SK-N-SH treated with all-trans-retinoic acid at 6 μM for 48 hours (cell line): ENCODE measurements around the gene DCBLD2.

Experiments
- ATAC-seq: fragments of 200-7000 bp; cut with Tn5 transposase; 3 replicates; pipeline ENCODE4 v1.9.1; 2020; ENCODE audit warnings: mild to moderate bottlenecking, moderate library complexity
- ARNTL ChIP-seq: fragments of 450-650 bp; formaldehyde crosslinking; IDR thresholded peaks from 2 replicates; pipeline ENCODE4 v1.5.0; 2020; ENCODE audit warnings: low read depth, mild to moderate bottlenecking, moderate library complexity, borderline replicate concordance
- CREB5 ChIP-seq: fragments of 250-450 bp; sonication (Bioruptor Pico); IDR thresholded peaks from 2 replicates; pipeline ENCODE4 v1.5.1; 2020; ENCODE audit warnings: low read depth, mild to moderate bottlenecking, moderate library complexity
- CSRNP3 ChIP-seq: fragments of 250-450 bp; sonication (Bioruptor Pico); IDR thresholded peaks from 2 replicates; pipeline ENCODE4 v1.5.1; 2021; ENCODE audit warnings: mild to moderate bottlenecking, moderate library complexity
- ISL1 ChIP-seq: fragments of 250-450 bp; sonication (Bioruptor Pico); IDR thresholded peaks from 2 replicates; pipeline ENCODE4 v2.1.2; 2022; ENCODE audit warnings: mild to moderate bottlenecking, moderate library complexity
- OSR1 ChIP-seq: fragments of 250-450 bp; sonication (Bioruptor Pico); IDR thresholded peaks from 2 replicates; pipeline ENCODE4 v1.8.0; 2022; ENCODE audit warnings: moderate library complexity, mild to moderate bottlenecking, inconsistent platforms
- RARB ChIP-seq: fragments of 250-450 bp; sonication (Bioruptor Pico); IDR thresholded peaks from 2 replicates; pipeline ENCODE4 v1.8.0; 2021; ENCODE audit warnings: mild to moderate bottlenecking, moderate library complexity
- TOX ChIP-seq: fragments of 250-450 bp; sonication (Bioruptor Pico); IDR thresholded peaks from 2 replicates; pipeline ENCODE4 v1.8.0; 2021; ENCODE audit warnings: mild to moderate bottlenecking, moderate library complexity, borderline replicate concordance
- TSHZ2 ChIP-seq: fragments of 250-450 bp; sonication (Bioruptor Pico); IDR thresholded peaks from 2 replicates; pipeline ENCODE4 v1.5.0; 2020; ENCODE audit warnings: mild to moderate bottlenecking, moderate library complexity
- ZFP3 ChIP-seq: fragments of 250-450 bp; sonication (Bioruptor Pico); IDR thresholded peaks from 2 replicates; pipeline ENCODE4 v1.5.0; 2020; ENCODE audit warnings: mild to moderate bottlenecking, moderate library complexity
- ZFP30 ChIP-seq: fragments of 450-650 bp; formaldehyde crosslinking; IDR thresholded peaks from 2 replicates; pipeline ENCODE4 v1.5.0; 2022; ENCODE audit warnings: mild to moderate bottlenecking, moderate library complexity
- ZNF70 ChIP-seq: fragments of 450-650 bp; formaldehyde crosslinking; IDR thresholded peaks from 2 replicates; pipeline ENCODE4 v1.5.0; 2020; ENCODE audit warnings: mild to moderate bottlenecking, moderate library complexity
- ZNF8 ChIP-seq: fragments of 450-650 bp; formaldehyde crosslinking; IDR thresholded peaks from 2 replicates; pipeline ENCODE4 v1.5.0; 2020; ENCODE audit warnings: mild to moderate bottlenecking, moderate library complexity

Gene DCBLD2

GRCh38 chr3:98786364-98787006 lies 115.0 kb downstream of the DCBLD2 start:
- no peak for ATAC-seq
- TF ChIP-seq RARB = no peak
- no peak for TF ChIP-seq CREB5 (CRISPR knock-in tag)
- TF ChIP-seq OSR1 (CRISPR knock-in tag) = no peak
- TF ChIP-seq ZNF8 (CRISPR knock-in tag) = no peak
- TF ChIP-seq TSHZ2 = no peak

- TF ChIP-seq ISL1 (CRISPR knock-in tag) (peak; percentile 44), TOX (CRISPR knock-in tag) (no peak)
- TF ChIP-seq, all 23 proteins: peak for 1
- peak; percentile 55 for ATAC-seq
Measured at GRCh38 chr3:98784666-98785600, 116.6 kb downstream of the DCBLD2 start.

- no peak for ATAC-seq
Measured at GRCh38 chr3:98784042-98784441, 117.5 kb downstream of the DCBLD2 start.

More at GRCh38 chr3:98784042-98784441, 117.5 kb downstream of the DCBLD2 start:
- TF ChIP-seq ZNF70 (CRISPR knock-in tag) (no peak), ZFP3 (CRISPR knock-in tag) (no peak), ZFP30 (CRISPR knock-in tag) (no peak), CSRNP3 (no peak), TSHZ2 (no peak), ISL1 (CRISPR knock-in tag) (no peak), ARNTL (no peak)
